ENCODE data around the gene RGL2. TPM values are rescaled to one million over a fixed set of nuclear protein-coding genes. Genes with fewer than 3 reads are reported as not detected.

RGL2 gene
- total and polyA plus RNA-seq, 2 of the 13 experiments (the other 11 are each of a cell fraction or from before 2014, with no cell fraction given) = 22.9 to 47.4 TPM

GRCh38 chr6:33317669-33318425 lies 19.1 kb upstream of the RGL2 start, which contains the start of gene ZBTB22 (continued):
- TF ChIP-seq ZNF639 (CRISPR knock-in tag; conservative IDR thresholded peaks at IDR 0.05) (no peak), RCOR2 (CRISPR knock-in tag; IDR thresholded peaks at IDR 0.05) (0 out of 2 replicates have a peak, but pooled peaks have one; percentile 27), ATM (IDR thresholded peaks at IDR 0.05; ENCODE audit: borderline replicate concordance) (no peak), ZNF333 (CRISPR knock-in tag; IDR thresholded peaks at IDR 0.05; ENCODE audit: borderline replicate concordance) (no peak), SIX4 (CRISPR knock-in tag; IDR thresholded peaks at IDR 0.05) (0 out of 2 replicates have a peak, but pooled peaks have one; percentile 8), POGZ (CRISPR knock-in tag; IDR thresholded peaks at IDR 0.05) (peak; percentile 55; the same call in 1 of the 2 replicates), MAZ (IDR thresholded peaks at IDR 0.05; ENCODE audit: borderline replicate concordance, low read depth, low read length) (peak; percentile 94), MAZ (CRISPR knock-in tag; IDR thresholded peaks at IDR 0.05; ENCODE audit: low read depth) (peak; percentile 65), ZNF260 (CRISPR knock-in tag; IDR thresholded peaks at IDR 0.05; ENCODE audit: borderline replicate concordance, low read depth) (no peak), THAP8 (CRISPR knock-in tag; IDR thresholded peaks at IDR 0.05; ENCODE audit: borderline replicate concordance) (no peak), CREB3 (CRISPR knock-in tag; IDR thresholded peaks at IDR 0.05) (peak; percentile 63), SETDB1 (CRISPR knock-in tag; IDR thresholded peaks at IDR 0.05; ENCODE audit: borderline replicate concordance) (no peak), SP5 (CRISPR knock-in tag; IDR thresholded peaks at IDR 0.05; ENCODE audit: borderline replicate concordance, low read depth) (no peak), ZNF138 (CRISPR knock-in tag; IDR thresholded peaks at IDR 0.05; ENCODE audit: low read depth) (no peak), FOXJ3 (CRISPR knock-in tag; IDR thresholded peaks at IDR 0.05; ENCODE audit: borderline replicate concordance) (no peak), HOXA9 (CRISPR knock-in tag; IDR thresholded peaks at IDR 0.05; ENCODE audit: borderline replicate concordance) (no peak), ARID2 (CRISPR knock-in tag; IDR thresholded peaks at IDR 0.05; ENCODE audit: borderline replicate concordance) (no peak), CREM (IDR thresholded peaks at IDR 0.05) (peak; percentile 63), CREM (CRISPR knock-in tag; IDR thresholded peaks at IDR 0.05) (no peak), CHD4 (IDR thresholded peaks at IDR 0.05; ENCODE audit: borderline replicate concordance, low read length) (0 out of 2 replicates have a peak, but pooled peaks have one; percentile 33), RFX3 (CRISPR knock-in tag; IDR thresholded peaks at IDR 0.05) (no peak), MLLT10 (CRISPR knock-in tag; IDR thresholded peaks at IDR 0.05) (no peak), MIER2 (CRISPR knock-in tag; IDR thresholded peaks at IDR 0.05) (no peak), ZNF230 (CRISPR knock-in tag; IDR thresholded peaks at IDR 0.05) (peak; percentile 9; the same call in 1 of the 2 replicates), ZNF143 (CRISPR knock-in tag; IDR thresholded peaks at IDR 0.05) (no peak), RAD51 (IDR thresholded peaks at IDR 0.05; ENCODE audit: borderline replicate concordance) (no peak)
- TF ChIP-seq, protein P1, sequence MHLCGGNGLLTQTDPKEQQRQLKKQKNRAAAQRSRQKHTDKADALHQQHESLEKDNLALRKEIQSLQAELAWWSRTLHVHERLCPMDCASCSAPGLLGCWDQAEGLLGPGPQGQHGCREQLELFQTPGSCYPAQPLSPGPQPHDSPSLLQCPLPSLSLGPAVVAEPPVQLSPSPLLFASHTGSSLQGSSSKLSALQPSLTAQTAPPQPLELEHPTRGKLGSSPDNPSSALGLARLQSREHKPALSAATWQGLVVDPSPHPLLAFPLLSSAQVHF (CRISPR knock-in tag; IDR thresholded peaks at IDR 0.05) = no peak
- TF ChIP-seq, protein P2, sequence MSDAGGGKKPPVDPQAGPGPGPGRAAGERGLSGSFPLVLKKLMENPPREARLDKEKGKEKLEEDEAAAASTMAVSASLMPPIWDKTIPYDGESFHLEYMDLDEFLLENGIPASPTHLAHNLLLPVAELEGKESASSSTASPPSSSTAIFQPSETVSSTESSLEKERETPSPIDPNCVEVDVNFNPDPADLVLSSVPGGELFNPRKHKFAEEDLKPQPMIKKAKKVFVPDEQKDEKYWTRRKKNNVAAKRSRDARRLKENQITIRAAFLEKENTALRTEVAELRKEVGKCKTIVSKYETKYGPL (CRISPR knock-in tag; IDR thresholded peaks at IDR 0.05) = no peak

Data from HepG2 (cell line).